Measurements from ENCODE around the gene ZNF556.
A peak's percentile ranks its signal among the peaks of the same experiment; 100 is the strongest.
"Not testable (repeated sequence)": the region's sequence is repeated elsewhere in the genome, so short reads cannot be mapped to it uniquely, and the experiment has no call there.

Gene ZNF556

DNA sequence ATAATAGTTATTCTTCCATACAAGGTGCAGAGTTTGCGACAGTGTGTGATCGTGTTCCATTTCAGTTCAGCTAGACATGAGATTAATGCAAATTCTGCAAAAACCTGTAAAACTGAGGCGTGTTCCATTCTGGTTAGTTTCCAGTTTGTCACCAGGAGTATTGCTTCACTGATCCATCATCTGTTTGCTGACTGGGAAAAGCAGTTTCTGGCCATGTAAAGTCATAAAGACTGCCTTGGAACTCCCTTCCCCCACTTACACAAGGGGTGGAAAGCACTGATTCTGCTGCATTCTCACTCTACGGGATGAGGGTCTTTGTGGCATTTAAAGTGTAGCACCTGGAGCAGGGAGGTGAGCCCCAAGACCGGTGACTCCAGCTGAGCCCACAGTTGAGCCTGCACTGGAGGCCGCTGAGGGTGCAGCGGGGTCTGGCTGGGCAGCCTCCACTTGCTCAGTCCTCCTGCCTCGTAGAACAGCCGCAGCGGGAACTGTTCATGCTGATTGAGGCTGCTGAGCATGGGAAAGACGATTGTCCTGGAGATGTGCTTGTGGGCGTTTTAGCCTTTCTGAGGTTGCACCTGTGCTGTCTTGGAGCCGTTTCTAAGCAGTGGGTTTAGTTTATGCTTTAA, 35.6 kb downstream of the ZNF556 start:
- no peak for DNase-seq (ENCODE audit: low read depth, low spot score)
- peak overlapping the region; percentile 44 for H3K27ac ChIP-seq

DNA sequence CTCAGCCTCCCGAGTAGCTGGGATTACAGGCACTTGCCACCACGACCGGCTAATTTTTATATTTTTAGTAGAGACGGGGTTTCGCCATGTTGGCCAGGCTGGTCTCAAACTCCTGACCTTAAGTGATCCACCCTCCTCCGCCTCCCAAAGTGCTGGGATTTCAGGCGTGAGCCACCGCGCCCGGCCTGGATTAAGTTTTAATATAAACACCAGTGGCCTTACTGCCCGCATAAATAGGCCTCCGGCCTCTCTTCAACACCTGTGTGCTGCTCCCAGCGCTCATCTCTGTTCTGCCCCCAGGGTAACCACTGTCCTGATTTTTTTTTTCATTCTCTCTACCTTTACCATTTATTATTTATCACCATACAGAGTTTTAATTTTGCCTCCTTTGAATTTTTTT, 36.2 kb downstream of the ZNF556 start:
- not testable (repeated sequence) for H3K27ac ChIP-seq; DNase-seq (ENCODE audit: low read depth, low spot score)

DNA sequence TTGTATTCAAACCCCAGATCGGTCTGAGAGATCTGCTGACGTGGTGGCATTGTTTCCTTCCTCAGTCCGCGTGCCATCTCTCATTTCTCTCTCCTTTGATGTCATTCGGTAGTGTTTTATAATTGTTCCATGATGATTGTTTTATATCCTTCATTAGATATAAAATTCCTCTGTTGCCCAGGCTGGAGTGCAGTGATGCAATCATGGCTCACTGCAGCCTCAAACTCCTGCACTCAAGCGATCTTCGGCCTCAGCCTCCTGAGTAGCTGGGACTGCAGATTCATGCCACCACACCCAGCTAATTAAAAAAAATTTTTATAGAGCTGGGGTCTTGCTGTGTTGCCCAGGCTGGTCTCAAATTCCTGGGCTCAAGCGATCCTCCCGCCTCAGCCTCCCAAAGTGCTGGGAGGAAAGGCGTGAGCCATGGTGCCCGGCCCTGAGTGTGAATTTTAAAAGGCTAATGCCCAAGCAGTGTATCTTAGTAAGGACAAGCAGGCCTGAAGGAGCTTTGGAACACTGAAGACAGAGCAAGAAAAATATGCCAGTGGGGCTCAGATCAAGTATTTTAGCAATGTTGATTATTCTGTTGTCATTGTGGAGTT, 38.9 kb downstream of the ZNF556 start:
- H3K27ac ChIP-seq: no peak overlapping the region
- no peak for DNase-seq (ENCODE audit: low read depth, low spot score)

DNA sequence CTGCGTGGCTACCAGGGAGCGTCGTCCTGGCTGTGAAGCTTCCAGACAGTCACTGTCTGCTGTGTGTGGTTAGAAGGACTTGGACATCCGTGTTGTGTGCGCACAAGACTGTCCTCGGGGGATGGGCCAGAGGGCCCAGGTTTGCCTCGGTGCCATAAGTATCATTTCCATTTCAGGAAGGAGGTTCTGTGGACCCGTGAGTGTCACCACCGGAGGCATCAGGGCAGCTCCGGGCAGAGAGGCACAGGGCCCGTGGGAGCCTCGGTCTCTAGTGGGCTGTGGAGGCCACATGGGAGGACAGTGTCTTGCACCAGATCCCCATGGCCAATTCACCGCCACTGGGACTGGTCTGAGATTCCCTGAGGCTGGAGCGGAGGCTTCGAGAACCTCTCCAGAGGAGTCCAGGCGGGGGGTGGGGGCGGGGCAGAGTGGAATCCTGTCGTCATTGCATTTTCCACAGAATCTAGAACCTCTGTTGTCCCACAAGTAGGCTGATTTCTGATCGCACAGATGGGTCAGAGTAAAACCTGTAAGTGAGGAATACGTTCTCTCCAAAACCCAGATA, 39.6 kb downstream of the ZNF556 start:
- no peak overlapping the region for H3K27ac ChIP-seq
- DNase-seq (ENCODE audit: low read depth, low spot score): no peak

DNA sequence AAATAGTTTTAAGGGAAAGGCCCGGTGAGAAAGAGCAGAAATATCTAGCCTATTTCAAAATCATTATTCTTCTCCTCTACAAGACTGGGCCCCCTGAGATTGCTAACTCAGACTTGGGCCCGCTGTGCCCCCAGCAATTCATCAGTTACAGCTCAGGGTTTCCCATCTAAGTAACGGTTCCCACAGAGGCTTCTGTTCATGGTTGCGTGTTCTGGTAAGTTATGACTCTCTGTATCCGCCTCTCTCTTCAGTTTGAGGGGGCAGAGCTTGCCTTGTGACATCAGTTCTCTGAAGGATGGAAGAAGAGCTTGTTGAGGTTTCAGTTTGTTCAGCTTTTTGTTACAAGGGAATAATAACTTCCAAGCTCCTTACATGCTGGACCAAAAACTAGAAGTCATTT, 45.2 kb downstream of the ZNF556 start:
- DNase-seq (ENCODE audit: low read depth, low spot score): no peak
- no peak overlapping the region for H3K27ac ChIP-seq

DNA sequence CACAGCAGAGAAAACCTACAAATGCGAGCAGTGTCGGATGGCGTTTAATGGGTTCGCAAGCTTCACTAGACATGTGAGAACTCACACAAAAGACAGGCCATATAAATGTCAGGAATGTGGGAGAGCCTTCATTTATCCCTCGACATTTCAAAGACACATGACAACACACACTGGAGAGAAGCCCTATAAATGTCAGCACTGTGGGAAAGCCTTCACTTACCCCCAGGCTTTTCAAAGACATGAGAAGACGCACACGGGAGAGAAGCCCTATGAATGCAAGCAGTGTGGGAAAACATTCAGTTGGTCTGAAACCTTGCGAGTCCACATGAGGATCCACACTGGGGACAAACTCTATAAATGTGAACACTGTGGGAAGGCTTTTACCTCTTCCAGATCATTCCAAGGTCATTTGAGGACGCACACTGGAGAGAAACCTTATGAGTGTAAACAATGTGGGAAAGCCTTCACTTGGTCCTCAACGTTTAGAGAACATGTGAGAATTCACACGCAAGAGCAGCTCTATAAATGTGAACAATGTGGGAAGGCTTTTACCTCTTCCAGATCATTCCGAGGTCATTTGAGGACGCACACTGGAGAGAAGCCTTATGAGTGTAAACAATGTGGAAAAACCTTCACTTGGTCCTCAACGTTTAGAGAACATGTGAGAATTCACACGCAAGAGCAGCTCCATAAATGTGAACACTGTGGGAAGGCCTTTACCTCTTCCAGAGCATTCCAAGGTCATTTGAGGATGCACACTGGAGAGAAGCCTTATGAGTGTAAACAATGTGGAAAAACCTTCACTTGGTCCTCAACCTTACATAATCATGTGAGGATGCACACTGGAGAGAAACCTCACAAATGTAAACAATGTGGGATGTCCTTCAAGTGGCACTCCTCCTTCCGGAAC, 50.4 kb downstream of the ZNF556 start:
- no peak for DNase-seq (ENCODE audit: low read depth, low spot score)
- H3K27ac ChIP-seq: no peak overlapping the region

DNA sequence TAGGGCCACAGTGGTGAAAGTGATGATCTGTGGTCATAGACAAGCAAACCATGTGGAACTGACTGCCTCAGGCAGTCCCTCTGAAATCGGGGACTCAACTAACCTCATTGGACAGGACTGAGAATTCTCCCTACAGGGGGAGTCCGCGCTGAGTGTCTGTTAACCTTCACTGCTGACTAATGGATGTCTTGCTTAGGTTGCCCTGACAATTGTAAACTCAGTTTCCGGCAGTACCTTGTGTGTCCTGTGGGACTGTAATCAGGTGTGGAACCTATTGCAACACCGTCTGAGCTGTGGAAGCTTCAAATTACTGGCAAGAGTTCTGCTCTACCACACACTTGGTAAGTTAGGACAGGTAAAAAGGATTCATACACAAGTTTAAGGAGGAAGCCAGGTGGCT, 55.9 kb downstream of the ZNF556 start:
- peak overlapping the region; percentile 31 for H3K27ac ChIP-seq
- DNase-seq (ENCODE audit: low read depth, low spot score): peak; percentile 72

DNA sequence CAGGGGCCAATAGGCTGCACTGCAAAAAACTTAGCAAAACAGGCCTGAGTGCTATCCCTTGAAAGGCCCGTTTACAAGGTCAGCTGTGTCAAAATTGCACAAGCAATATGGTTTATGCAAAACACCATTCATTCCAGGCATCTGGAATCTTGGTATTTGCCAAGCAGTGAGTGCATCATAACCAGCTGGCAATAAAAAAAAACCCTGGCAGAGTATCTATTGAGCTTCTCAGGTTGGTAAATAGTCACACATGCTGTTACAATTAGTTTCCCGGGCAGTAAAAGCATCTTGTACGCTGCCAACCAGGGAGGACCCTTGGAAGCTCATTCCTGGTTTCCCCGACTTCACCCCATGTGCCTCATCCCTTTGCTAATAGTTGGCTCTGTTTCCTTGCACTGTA, 56.4 kb downstream of the ZNF556 start:
- peak overlapping the region; percentile 31 for H3K27ac ChIP-seq
- peak; percentile 31 for DNase-seq (ENCODE audit: low read depth, low spot score)

DNA sequence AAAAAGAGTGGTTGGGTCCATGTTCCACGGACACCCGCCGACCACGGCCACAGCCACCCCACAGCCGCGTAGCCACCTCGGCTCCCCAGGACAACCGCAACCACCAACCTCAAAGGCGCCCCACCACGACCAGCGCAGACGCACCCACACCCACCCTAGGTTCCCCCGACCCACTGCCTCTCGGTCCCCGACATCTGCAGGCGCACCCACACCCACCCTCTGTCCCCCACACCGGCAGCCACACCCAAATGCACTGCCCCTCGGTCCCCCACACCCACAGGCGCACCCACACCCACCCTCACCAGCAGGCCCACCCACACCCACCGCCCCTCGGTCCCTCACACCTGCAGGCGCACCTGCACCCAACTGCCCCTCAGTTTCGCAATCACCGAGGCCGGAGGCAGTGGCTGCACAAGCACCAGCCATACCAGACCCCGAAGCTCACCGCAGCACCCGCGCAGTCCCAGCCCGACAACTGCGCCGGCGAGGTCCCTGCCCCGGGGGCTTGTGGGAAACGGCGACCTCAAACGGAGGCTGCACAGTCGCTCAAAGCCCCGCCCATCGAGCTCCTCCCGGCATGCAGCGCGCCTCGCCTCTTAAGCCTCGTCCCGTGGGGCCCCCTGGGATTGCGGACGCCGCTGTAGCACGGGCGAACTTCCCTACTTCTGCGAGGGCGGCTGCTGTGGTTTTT, 59.4 kb downstream of the ZNF556 start:
- DNase-seq (ENCODE audit: low read depth, low spot score): no peak
- no peak overlapping the region for H3K27ac ChIP-seq

DNA sequence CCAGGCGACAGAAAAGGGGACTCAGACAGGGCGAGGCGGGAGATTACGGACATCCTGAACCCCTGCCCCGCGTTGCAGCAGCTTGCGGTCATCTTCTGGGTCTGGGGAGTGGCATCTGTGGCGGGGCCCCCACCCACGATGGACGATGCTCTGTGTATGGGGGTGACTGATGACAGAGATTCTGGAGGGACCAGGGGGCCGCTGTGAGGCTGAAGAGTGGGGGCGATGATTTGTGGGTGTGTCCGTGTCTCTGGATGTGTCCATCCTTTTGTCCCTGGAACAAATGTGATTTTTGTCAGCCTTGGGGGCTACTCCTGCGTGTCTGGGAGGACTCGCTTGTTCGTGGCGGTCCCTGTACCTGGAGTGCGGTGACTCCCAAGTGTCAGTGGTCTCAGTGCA, 59.9 kb downstream of the ZNF556 start:
- no peak for DNase-seq (ENCODE audit: low read depth, low spot score)
- H3K27ac ChIP-seq: no peak overlapping the region
